GM12878 (cell line): Measurements from ENCODE around the gene MCM5. TPM values are rescaled to one million over a fixed set of nuclear protein-coding genes. Genes with fewer than 3 reads are reported as not detected.

ENCODE experiments used
- ATAC-seq: fragments of 200-7000 bp; cut with Tn5 transposase; 3 replicates; pipeline ENCODE4 v1.9.1; 2020; ENCODE audit warnings: mild to moderate bottlenecking, moderate library complexity
- BruUV-seq: library from RNA; stranded (reverse); fragments of 400-500 nt; replicated peaks from 2 replicates; lab custom pipeline; 2021; lab: Mats Ljungman, UMichigan
- CTCF ChIA-PET: fragments of 300-600 bp; sonication (Branson Sonifier 250); formaldehyde crosslinking; extraction: SDS; loops from one replicate; lab custom pipeline; 2021; ENCODE audit warnings: inconsistent platforms; lab: Yijun Ruan, JAX
- POLR2A ChIA-PET: fragments of 350-600 bp; formaldehyde crosslinking; extraction: SDS; loops from one replicate; lab custom pipeline; 2021; ENCODE audit warnings: inconsistent platforms; lab: Charles Lee
- RAD21 ChIA-PET: fragments of 300-600 bp; sonication (Branson Sonifier 250); formaldehyde crosslinking; loops from one replicate; lab custom pipeline; 2023; ENCODE audit warnings: antibody characterized with exemption; ENCODE audit not compliant: unreplicated experiment; lab: Charles Lee
- SMC1A ChIA-PET: fragments of 300-600 bp; sonication (Branson Sonifier 250); formaldehyde crosslinking; loops from one replicate; lab custom pipeline; 2023; ENCODE audit not compliant: unreplicated experiment, uncharacterized antibody; lab: Charles Lee
- DNase-seq: peaks from one replicate; pipeline ENCODE4 v3.0.0-alpha.2; 2011; ENCODE audit warnings: low read depth, low spot score
- FAIRE-seq: peaks from 3 replicates; lab custom pipeline; 2011; peaks lifted over from hg19 to GRCh38; lab: Jason Lieb, UNC
- H2AFZ ChIP-seq: 2 replicates; pipeline ENCODE4 v1.6.0; 2011; ENCODE audit warnings: low read depth, low read length, control low read depth; ENCODE audit not compliant: control insufficient read depth
- H3K27ac ChIP-seq: 2 replicates; pipeline ENCODE4 v1.5.1; 2011; ENCODE audit warnings: control low read depth; ENCODE audit not compliant: control insufficient read depth, insufficient read depth
- H3K27me3 ChIP-seq, 2 experiments: replicated peaks in 1 of 2; 2 replicates each; pipeline versions ENCODE4 v1.6.0 to v1.6.1; 2011; ENCODE audit warnings: low read length in 1 of 2; ENCODE audit not compliant: control insufficient read depth in 2 of 2, insufficient read depth in 2 of 2
- H3K36me3 ChIP-seq, 2 experiments: 2 replicates each; pipeline ENCODE4 v1.5.1; 2011; ENCODE audit warnings: low read length in 1 of 2; ENCODE audit not compliant: control insufficient read depth in 2 of 2, insufficient read depth in 2 of 2
- H3K4me1 ChIP-seq: 2 replicates; pipeline ENCODE4 v1.6.1; 2011; ENCODE audit warnings: mild to moderate bottlenecking, low read length, moderate library complexity, mixed read lengths; ENCODE audit not compliant: control insufficient read depth, insufficient read depth
- H3K4me2 ChIP-seq: 2 replicates; pipeline ENCODE4 v1.6.0; 2011; ENCODE audit warnings: control low read depth; ENCODE audit not compliant: control insufficient read depth, insufficient read depth
- H3K4me3 ChIP-seq: fragments of 200-600 bp; sonication (generic); 2 replicates; pipeline ENCODE4 v1.5.1; 2016
- H3K79me2 ChIP-seq: 2 replicates; pipeline ENCODE4 v1.6.0; 2011; ENCODE audit warnings: low read length; ENCODE audit not compliant: control insufficient read depth, insufficient read depth
- H3K9ac ChIP-seq: 2 replicates; pipeline ENCODE4 v1.8.0; 2011; ENCODE audit warnings: low read length, control low read depth, mixed read lengths; ENCODE audit not compliant: control insufficient read depth, insufficient read depth
- H3K9me3 ChIP-seq: replicated peaks from 3 replicates; pipeline ENCODE4 v1.5.1; 2011; ENCODE audit warnings: mild to moderate bottlenecking, low read length; ENCODE audit not compliant: control insufficient read depth, insufficient read depth
- H4K20me1 ChIP-seq: 2 replicates; pipeline ENCODE4 v1.6.0; 2011; ENCODE audit not compliant: control insufficient read depth, insufficient read depth
- BCL11A ChIP-seq: IDR thresholded peaks from 2 replicates; pipeline ENCODE4 v1.6.1; 2011; ENCODE audit warnings: low read depth, low read length
- CHD2 ChIP-seq: IDR thresholded peaks from 2 replicates; pipeline ENCODE4 v1.6.1; 2011; ENCODE audit warnings: low read depth, low read length, improper control_type of control experiment, borderline replicate concordance
- ESRRA ChIP-seq: IDR thresholded peaks from 2 replicates; pipeline ENCODE4 v1.6.1; 2012; ENCODE audit warnings: mild to moderate bottlenecking, low read length, improper control_type of control experiment
- FOXM1 ChIP-seq: IDR thresholded peaks from 2 replicates; pipeline ENCODE4 v1.6.1; 2012; ENCODE audit warnings: low read depth, mild to moderate bottlenecking, inconsistent platforms, low read length, moderate library complexity
- MTA2 ChIP-seq: fragments of 450-650 bp; IDR thresholded peaks from 2 replicates; pipeline ENCODE4 v1.6.1; 2016; ENCODE audit warnings: low read depth, mild to moderate bottlenecking, moderate library complexity
- MTA3 ChIP-seq: IDR thresholded peaks from 2 replicates; pipeline ENCODE4 v1.6.1; 2012; ENCODE audit warnings: low read length, inconsistent platforms, borderline replicate concordance
- PML ChIP-seq: IDR thresholded peaks from 2 replicates; pipeline ENCODE4 v1.6.1; 2012; ENCODE audit warnings: low read length, inconsistent platforms
- POLR2A ChIP-seq: IDR thresholded peaks from 2 replicates; pipeline ENCODE4 v1.6.1; 2011; ENCODE audit warnings: low read depth, mild to moderate bottlenecking, low read length
- POLR2AphosphoS2 ChIP-seq: IDR thresholded peaks from 2 replicates; pipeline ENCODE4 v1.6.1; 2011; ENCODE audit warnings: low read depth, mild to moderate bottlenecking, low read length, improper control_type of control experiment, moderate library complexity
- SMAD1 ChIP-seq: fragments of 450-650 bp; IDR thresholded peaks from 2 replicates; pipeline ENCODE4 v1.6.1; 2018; ENCODE audit warnings: mild to moderate bottlenecking, low read depth; ENCODE audit not compliant: partially characterized antibody
- TCF3 ChIP-seq: IDR thresholded peaks from 2 replicates; pipeline ENCODE4 v1.6.1; 2012; ENCODE audit warnings: low read depth, mild to moderate bottlenecking, low read length, borderline replicate concordance; ENCODE audit not compliant: insufficient read depth
- ZBED1 ChIP-seq: IDR thresholded peaks from 2 replicates; pipeline ENCODE4 v1.6.1; 2016; ENCODE audit warnings: borderline replicate concordance
- ZNF622 ChIP-seq: fragments of 450-650 bp; IDR thresholded peaks from 2 replicates; pipeline ENCODE4 v1.6.1; 2017; ENCODE audit warnings: mild to moderate bottlenecking, inconsistent platforms
- WGBS: methylation state at CpG from one replicate; pipeline ENCODE4 v1.1.6; 2016; ENCODE audit warnings: low lambda C conversion rate; ENCODE audit not compliant: insufficient replicate concordance, insufficient coverage; ENCODE audit errors: missing lambda C conversion rate; 5-methylcytosine and 5-hydroxymethylcytosine counted together
- in situ Hi-C: fragments of 300-500 bp; cut with MboI; formaldehyde crosslinking; loops from 9 replicates; pipeline ENCODE4 v1.14.3; 2018; ENCODE audit warnings: mixed read lengths
- intact Hi-C: fragments of 100-400 bp; cut with micrococcal nuclease; formaldehyde crosslinking; loops from one replicate; pipeline ENCODE4 v1.14.2; 2022; ENCODE audit not compliant: unreplicated experiment
- polyA plus RNA-seq, 11 experiments: library from polyadenylated mRNA; depleted of rRNA in 4 of 11; unstranded in 6 of 11; stranded (reverse) in 5 of 11; fragments of >200 nt; fragmentation: Nextera tagmentation in 4 of 11; fragmentation: Illumina TruSeq in 1 of 11; extraction: Ambion mirVana in 4 of 11; extraction: Trizol in 1 of 11; gene quantifications; 1 replicate in 1 of 11; 2 replicates in 10 of 11; pipeline versions ENCODE4 v1.2.1 to v1.2.3, GENCODE V29; 2011 to 2016; ENCODE audit warnings: inconsistent platforms in 2 of 11, missing spikeins in 2 of 11, low read depth in 1 of 11
- total RNA-seq, 4 experiments: library from RNA; depleted of rRNA in 3 of 4; stranded (reverse); fragments of >200 nt in 3 of 4; fragmentation: Illumina TruSeq in 1 of 4; extraction: Trizol in 1 of 4; gene quantifications; 2 replicates each; pipeline versions ENCODE4 v1.2.1 to v1.2.3, GENCODE V29; 2013 to 2021
- TF ChIP-seq, protein P1 (sequence below): fragments of 450-650 bp; IDR thresholded peaks from 2 replicates; pipeline ENCODE4 v1.6.1; 2016; ENCODE audit warnings: mild to moderate bottlenecking, moderate library complexity, borderline replicate concordance
- TF ChIP-seq, protein P2 (sequence below): IDR thresholded peaks from 2 replicates; pipeline ENCODE4 v1.6.1; 2012; ENCODE audit warnings: improper control_type of control experiment, low read depth, low read length; ENCODE audit not compliant: insufficient replicate concordance

MCM5 gene
- total and polyA plus RNA-seq, 10 of the 15 experiments (the other 5 are each of a cell fraction or from before 2014, with no cell fraction given), result 14.1 to 360 (median 164) TPM

DNA sequence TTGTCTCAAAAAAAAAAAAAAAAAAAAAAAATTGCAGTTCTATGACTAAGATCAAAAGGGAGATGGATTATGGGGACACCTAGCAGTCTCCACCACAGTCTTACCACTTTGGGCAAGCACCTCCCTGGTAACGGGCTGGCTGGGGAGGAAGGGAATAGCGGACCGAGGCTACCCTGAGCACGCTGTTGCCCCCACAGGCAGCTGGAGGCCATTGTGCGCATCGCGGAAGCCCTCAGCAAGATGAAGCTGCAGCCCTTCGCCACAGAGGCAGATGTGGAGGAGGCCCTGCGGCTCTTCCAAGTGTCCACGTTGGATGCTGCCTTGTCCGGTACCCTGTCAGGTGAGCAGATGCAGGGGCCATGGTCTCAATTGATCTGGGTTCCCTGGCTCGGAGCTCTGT, 21.2 kb downstream of the MCM5 start:
- no TSS peak for BruUV-seq
- peaks cover 47 to 74% of the 10 kb centered on the region in 2 experiments for H3K36me3 ChIP-seq
- H3K4me3 ChIP-seq, result no peak overlapping the region
- FAIRE-seq, result no peak
- no peaks in the 10 kb centered on the region for H3K27me3 ChIP-seq
- POLR2A ChIA-PET, result no interaction called here
- no peaks in the 10 kb centered on the region for H3K4me1 ChIP-seq
- H3K27ac ChIP-seq, result no peak overlapping the region
- H3K9ac ChIP-seq, result no peak overlapping the region
- SMC1A ChIA-PET, result interaction anchor here (1.5 kb wide), 1 partner anchor 9 kb away, joined by 5 read pairs; no protein-coding TSS in a partner anchor
- H4K20me1 ChIP-seq, result no peaks in the 10 kb centered on the region; the same call in 1 of the 2 replicates
- DNase-seq, result no peak
- no peaks in the 10 kb centered on the region for H3K79me2 ChIP-seq
- 92% methylated on average over 12 of the region's 12 CpGs for WGBS
- H3K4me2 ChIP-seq, result no peak overlapping the region
- H2AFZ ChIP-seq, result no peak overlapping the region
- no peaks in the 10 kb centered on the region for H3K9me3 ChIP-seq
- CTCF ChIA-PET, result interaction anchor here (1.2 kb wide), 1 partner anchor 10 kb away, joined by 3 read pairs; no protein-coding TSS in a partner anchor
- intact Hi-C loops (no loop called here), in situ Hi-C loops (loop anchor here (25.0 kb wide), 1 partner anchor 1091 kb away; the partner anchor contains the start of gene FOXRED2)
- RAD21 ChIA-PET, result interaction anchor here (1.1 kb wide), 1 partner anchor 11 kb away, joined by 4 read pairs; no protein-coding TSS in a partner anchor
- no peak for ATAC-seq
- no peak for TF ChIP-seq PML
- no peak for TF ChIP-seq SMAD1
- no peak for TF ChIP-seq ZBED1
- no peak for TF ChIP-seq MTA3
- no peak for TF ChIP-seq MTA2
- TF ChIP-seq CHD2, result no peak
- TF ChIP-seq, protein P1, sequence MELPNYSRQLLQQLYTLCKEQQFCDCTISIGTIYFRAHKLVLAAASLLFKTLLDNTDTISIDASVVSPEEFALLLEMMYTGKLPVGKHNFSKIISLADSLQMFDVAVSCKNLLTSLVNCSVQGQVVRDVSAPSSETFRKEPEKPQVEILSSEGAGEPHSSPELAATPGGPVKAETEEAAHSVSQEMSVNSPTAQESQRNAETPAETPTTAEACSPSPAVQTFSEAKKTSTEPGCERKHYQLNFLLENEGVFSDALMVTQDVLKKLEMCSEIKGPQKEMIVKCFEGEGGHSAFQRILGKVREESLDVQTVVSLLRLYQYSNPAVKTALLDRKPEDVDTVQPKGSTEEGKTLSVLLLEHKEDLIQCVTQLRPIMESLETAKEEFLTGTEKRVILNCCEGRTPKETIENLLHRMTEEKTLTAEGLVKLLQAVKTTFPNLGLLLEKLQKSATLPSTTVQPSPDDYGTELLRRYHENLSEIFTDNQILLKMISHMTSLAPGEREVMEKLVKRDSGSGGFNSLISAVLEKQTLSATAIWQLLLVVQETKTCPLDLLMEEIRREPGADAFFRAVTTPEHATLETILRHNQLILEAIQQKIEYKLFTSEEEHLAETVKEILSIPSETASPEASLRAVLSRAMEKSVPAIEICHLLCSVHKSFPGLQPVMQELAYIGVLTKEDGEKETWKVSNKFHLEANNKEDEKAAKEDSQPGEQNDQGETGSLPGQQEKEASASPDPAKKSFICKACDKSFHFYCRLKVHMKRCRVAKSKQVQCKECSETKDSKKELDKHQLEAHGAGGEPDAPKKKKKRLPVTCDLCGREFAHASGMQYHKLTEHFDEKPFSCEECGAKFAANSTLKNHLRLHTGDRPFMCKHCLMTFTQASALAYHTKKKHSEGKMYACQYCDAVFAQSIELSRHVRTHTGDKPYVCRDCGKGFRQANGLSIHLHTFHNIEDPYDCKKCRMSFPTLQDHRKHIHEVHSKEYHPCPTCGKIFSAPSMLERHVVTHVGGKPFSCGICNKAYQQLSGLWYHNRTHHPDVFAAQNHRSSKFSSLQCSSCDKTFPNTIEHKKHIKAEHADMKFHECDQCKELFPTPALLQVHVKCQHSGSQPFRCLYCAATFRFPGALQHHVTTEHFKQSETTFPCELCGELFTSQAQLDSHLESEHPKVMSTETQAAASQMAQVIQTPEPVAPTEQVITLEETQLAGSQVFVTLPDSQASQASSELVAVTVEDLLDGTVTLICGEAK, result no peak
- TF ChIP-seq, protein P2, sequence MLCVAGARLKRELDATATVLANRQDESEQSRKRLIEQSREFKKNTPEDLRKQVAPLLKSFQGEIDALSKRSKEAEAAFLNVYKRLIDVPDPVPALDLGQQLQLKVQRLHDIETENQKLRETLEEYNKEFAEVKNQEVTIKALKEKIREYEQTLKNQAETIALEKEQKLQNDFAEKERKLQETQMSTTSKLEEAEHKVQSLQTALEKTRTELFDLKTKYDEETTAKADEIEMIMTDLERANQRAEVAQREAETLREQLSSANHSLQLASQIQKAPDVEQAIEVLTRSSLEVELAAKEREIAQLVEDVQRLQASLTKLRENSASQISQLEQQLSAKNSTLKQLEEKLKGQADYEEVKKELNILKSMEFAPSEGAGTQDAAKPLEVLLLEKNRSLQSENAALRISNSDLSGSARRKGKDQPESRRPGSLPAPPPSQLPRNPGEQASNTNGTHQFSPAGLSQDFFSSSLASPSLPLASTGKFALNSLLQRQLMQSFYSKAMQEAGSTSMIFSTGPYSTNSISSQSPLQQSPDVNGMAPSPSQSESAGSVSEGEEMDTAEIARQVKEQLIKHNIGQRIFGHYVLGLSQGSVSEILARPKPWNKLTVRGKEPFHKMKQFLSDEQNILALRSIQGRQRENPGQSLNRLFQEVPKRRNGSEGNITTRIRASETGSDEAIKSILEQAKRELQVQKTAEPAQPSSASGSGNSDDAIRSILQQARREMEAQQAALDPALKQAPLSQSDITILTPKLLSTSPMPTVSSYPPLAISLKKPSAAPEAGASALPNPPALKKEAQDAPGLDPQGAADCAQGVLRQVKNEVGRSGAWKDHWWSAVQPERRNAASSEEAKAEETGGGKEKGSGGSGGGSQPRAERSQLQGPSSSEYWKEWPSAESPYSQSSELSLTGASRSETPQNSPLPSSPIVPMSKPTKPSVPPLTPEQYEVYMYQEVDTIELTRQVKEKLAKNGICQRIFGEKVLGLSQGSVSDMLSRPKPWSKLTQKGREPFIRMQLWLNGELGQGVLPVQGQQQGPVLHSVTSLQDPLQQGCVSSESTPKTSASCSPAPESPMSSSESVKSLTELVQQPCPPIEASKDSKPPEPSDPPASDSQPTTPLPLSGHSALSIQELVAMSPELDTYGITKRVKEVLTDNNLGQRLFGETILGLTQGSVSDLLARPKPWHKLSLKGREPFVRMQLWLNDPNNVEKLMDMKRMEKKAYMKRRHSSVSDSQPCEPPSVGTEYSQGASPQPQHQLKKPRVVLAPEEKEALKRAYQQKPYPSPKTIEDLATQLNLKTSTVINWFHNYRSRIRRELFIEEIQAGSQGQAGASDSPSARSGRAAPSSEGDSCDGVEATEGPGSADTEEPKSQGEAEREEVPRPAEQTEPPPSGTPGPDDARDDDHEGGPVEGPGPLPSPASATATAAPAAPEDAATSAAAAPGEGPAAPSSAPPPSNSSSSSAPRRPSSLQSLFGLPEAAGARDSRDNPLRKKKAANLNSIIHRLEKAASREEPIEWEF, result no peak
- TF ChIP-seq ESRRA, result no peak
- TF ChIP-seq FOXM1, result no peak
- no peak for TF ChIP-seq TCF3
- TF ChIP-seq POLR2AphosphoS2, result no peak
- TF ChIP-seq POLR2A, result no peak
- no peak for TF ChIP-seq ZNF622
- TF ChIP-seq BCL11A, result no peak
